Measurements from ENCODE around the gene TIGD3. TPM values are rescaled to one million over a fixed set of nuclear protein-coding genes. Genes with fewer than 3 reads are reported as not detected.

The TIGD3 gene
- total RNA-seq, 4 donors from 2014 or later, result 0.30 to 0.59 TPM; not detected in 2

- Histone ChIP-seq H3K4me3 (no peak overlapping the region), H3K9me3 (no peaks in the 10 kb centered on the region), H3K27me3 (no peaks in the 10 kb centered on the region), H3K4me1 (peaks cover 0 to 56% (median 44%) of the 10 kb centered on the region in 4 donors), H3K27ac (peak overlapping the region; percentile 94 to 99 (median 99)), H3K36me3 (no peaks in the 10 kb centered on the region)
- no peak for DNase-seq (ENCODE audit: low spot score in 2 of 2)
- TF ChIP-seq EP300 (IDR thresholded peaks at IDR 0.05), result no peak
- TF ChIP-seq CTCF (IDR thresholded peaks at IDR 0.05), result no peak
- no peak for TF ChIP-seq POLR2A (IDR thresholded peaks at IDR 0.05)
- 87 to 91% methylated on average over 13 to 14 of the region's 16 CpGs for WGBS, 2 donors
Measured at GRCh38 chr11:65380460-65381119, 26.0 kb downstream of the TIGD3 start.

GRCh38 chr11:65381716-65382032, 27.1 kb downstream of the TIGD3 start:
- Histone ChIP-seq H3K9me3 (no peaks in the 10 kb centered on the region), H3K27ac (peak overlapping the region; percentile 94 to 99 (median 99)), H3K4me3 (peak overlapping the region; percentile 23 to 53 (median 30)), H3K4me1 (peaks cover 0 to 63% (median 51%) of the 10 kb centered on the region in 4 donors), H3K36me3 (no peaks in the 10 kb centered on the region), H3K27me3 (no peaks in the 10 kb centered on the region)
- DNase-seq (ENCODE audit: low spot score in 2 of 2), result peak in 1 of 2 donors; percentile 33
- TF ChIP-seq POLR2A (IDR thresholded peaks at IDR 0.05) (no peak), EP300 (IDR thresholded peaks at IDR 0.05) (no peak), CTCF (IDR thresholded peaks at IDR 0.05) (no peak)
- 8 to 24% methylated on average over 5 to 6 of the region's 6 CpGs for WGBS, 2 donors

- H3K4me3 ChIP-seq, result peak within 1 kb of the TSS; percentile 26 to 53 (median 30)
- H3K4me1 ChIP-seq, result peaks cover 0 to 67% (median 53%) of the 10 kb centered on the region in 4 donors
- DNase-seq (ENCODE audit: low spot score in 2 of 2), result peak; percentile 86 to 89
- no peaks in the 10 kb centered on the region for H3K36me3 ChIP-seq
- H3K9me3 ChIP-seq, result no peaks in the 10 kb centered on the region
- no peaks in the 10 kb centered on the region for H3K27me3 ChIP-seq
- whole genome bisulfite sequencing, 2 donors, result 1 to 2% methylated on average over 15 to 20 of the region's 27 CpGs
- peak; percentile 43 to 81 for TF ChIP-seq POLR2A (IDR thresholded peaks at IDR 0.05)
- TF ChIP-seq CTCF (IDR thresholded peaks at IDR 0.05), result peak; percentile 80 to 99 (median 96)
- peak; percentile 91 to 98 for TF ChIP-seq EP300 (IDR thresholded peaks at IDR 0.05)
- peak within 1 kb of the TSS; percentile 94 to 99 (median 99) for H3K27ac ChIP-seq
Measured at GRCh38 chr11:65382033-65382803, 27.7 kb downstream of the TIGD3 start, which contains the start of gene SLC25A45. Gene SLC25A45 (minus strand): TSS chr11:65382646. CDS start chr11:65381951, 695 bp downstream.

- WGBS, 2 donors, result 15 to 23% methylated on average over 12 of the region's 12 CpGs
- peaks cover 0 to 73% (median 59%) of the 10 kb centered on the region in 4 donors for H3K4me1 ChIP-seq
Measured at GRCh38 chr11:65382804-65383368, 28.3 kb downstream of the TIGD3 start.

More at GRCh38 chr11:65382804-65383368, 28.3 kb downstream of the TIGD3 start:
- Histone ChIP-seq H3K36me3 (no peaks in the 10 kb centered on the region), H3K4me3 (peak overlapping the region; percentile 24 to 53 (median 30)), H3K27ac (peak overlapping the region; percentile 94 to 99 (median 99)), H3K9me3 (no peaks in the 10 kb centered on the region), H3K27me3 (no peaks in the 10 kb centered on the region)
- DNase-seq (ENCODE audit: low spot score in 2 of 2), result no peak
- no peak for TF ChIP-seq EP300 (IDR thresholded peaks at IDR 0.05)
- no peak for TF ChIP-seq POLR2A (IDR thresholded peaks at IDR 0.05)
- no peak for TF ChIP-seq CTCF (IDR thresholded peaks at IDR 0.05)

All from tibial nerve (tissue), 4 donors.